CD14-positive monocyte (primary cell): ENCODE results near the gene FAF1. TPM values are rescaled to one million over a fixed set of nuclear protein-coding genes. Genes with fewer than 3 reads are reported as not detected.

Source experiments
- DNase-seq, 3 donors: peaks; one replicate each; pipeline ENCODE4 v3.0.0-alpha.2; 2011 to 2022
- H2AFZ ChIP-seq: 2 replicates; pipeline ENCODE4 v1.6.0; 2012; ENCODE audit warnings: mild to moderate bottlenecking, low read depth, low read length, inconsistent platforms; ENCODE audit not compliant: insufficient read depth, poor library complexity, severe bottlenecking
- H3K27ac ChIP-seq, 2 donors: 1 replicate in 1 of 2; 2 replicates in 1 of 2; pipeline ENCODE4 v1.5.1; 2012 to 2013; ENCODE audit warnings: low read length in 2 of 2, control low read depth in 1 of 2, inconsistent platforms in 1 of 2, low read depth in 1 of 2, mild to moderate bottlenecking in 1 of 2
- H3K27me3 ChIP-seq, 2 donors: one replicate each; pipeline versions ENCODE4 v1.6.0 to v1.6.1; 2011 to 2013; ENCODE audit warnings: low read length in 2 of 2; ENCODE audit not compliant: control insufficient read depth in 2 of 2, insufficient read depth in 2 of 2
- H3K36me3 ChIP-seq, 2 donors: replicated peaks in 1 of 2; 1 replicate in 1 of 2; 2 replicates in 1 of 2; pipeline versions ENCODE4 v1.5.1 to v1.6.1; 2012 to 2013; ENCODE audit warnings: low read length in 2 of 2, control low read depth in 1 of 2, inconsistent platforms in 1 of 2, mild to moderate bottlenecking in 1 of 2; ENCODE audit not compliant: insufficient read depth in 2 of 2, control insufficient read depth in 1 of 2
- H3K4me1 ChIP-seq, 2 donors: 1 replicate in 1 of 2; 2 replicates in 1 of 2; pipeline versions ENCODE4 v1.5.1 to v1.6.1; 2012 to 2013; ENCODE audit warnings: low read length in 2 of 2, control low read depth in 1 of 2, inconsistent platforms in 1 of 2, mild to moderate bottlenecking in 1 of 2, moderate library complexity in 1 of 2; ENCODE audit not compliant: insufficient read depth in 2 of 2, control insufficient read depth in 1 of 2
- H3K4me2 ChIP-seq: replicated peaks from 2 replicates; pipeline ENCODE3; 2012; ENCODE audit warnings: low read length, moderate library complexity, mild to moderate bottlenecking; ENCODE audit not compliant: poor library complexity, severe bottlenecking; ENCODE audit errors: extremely low read depth
- H3K4me3 ChIP-seq, 3 experiments: fragments of 200-600 bp in 1 of 3; sonication (generic) in 1 of 3; replicated peaks in 1 of 3; 1 replicate in 2 of 3; 2 replicates in 1 of 3; pipeline ENCODE4 v1.5.1; 2011 to 2013; ENCODE audit warnings: low read length in 3 of 3, mild to moderate bottlenecking in 3 of 3, control low read depth in 2 of 3, low read depth in 2 of 3, inconsistent platforms in 1 of 3, moderate library complexity in 1 of 3
- H3K79me2 ChIP-seq: 2 replicates; pipeline ENCODE4 v1.6.0; 2012; ENCODE audit warnings: mild to moderate bottlenecking, control low read depth, inconsistent platforms, low read length, moderate library complexity; ENCODE audit not compliant: insufficient read depth
- H3K9ac ChIP-seq: 2 replicates; pipeline ENCODE4 v1.6.0; 2017; ENCODE audit warnings: low read length, mild to moderate bottlenecking; ENCODE audit not compliant: insufficient read depth, poor library complexity, severe bottlenecking
- H3K9me3 ChIP-seq, 2 donors: replicated peaks in 1 of 2; 1 replicate in 1 of 2; 2 replicates in 1 of 2; pipeline versions ENCODE4 v1.5.1 to v1.6.1; 2012 to 2013; ENCODE audit warnings: low read length in 2 of 2, control low read depth in 1 of 2; ENCODE audit not compliant: control insufficient read depth in 1 of 2, insufficient read depth in 1 of 2
- H4K20me1 ChIP-seq: 2 replicates; pipeline ENCODE4 v1.6.0; 2012; ENCODE audit warnings: mild to moderate bottlenecking, low read length, control low read depth, moderate library complexity; ENCODE audit not compliant: insufficient read depth
- H3K27ac Mint-ChIP-seq, 7 donors: one replicate each; pipeline ENCODE4 v1.8.0; 2020; ENCODE audit warnings: mild to moderate bottlenecking in 7 of 7, mixed read lengths in 7 of 7, moderate library complexity in 6 of 7, inconsistent platforms in 2 of 7
- H3K27me3 Mint-ChIP-seq, 3 donors: one replicate each; pipeline ENCODE4 v1.8.0; 2021 to 2022; ENCODE audit warnings: low read depth in 3 of 3, mild to moderate bottlenecking in 3 of 3, mixed read lengths in 3 of 3, moderate library complexity in 3 of 3, inconsistent platforms in 1 of 3
- H3K36me3 Mint-ChIP-seq, 2 donors: one replicate each; pipeline ENCODE4 v1.8.0; 2020; ENCODE audit warnings: mixed read lengths in 2 of 2, inconsistent platforms in 1 of 2, mild to moderate bottlenecking in 1 of 2
- H3K4me1 Mint-ChIP-seq: one replicate; pipeline ENCODE4 v1.8.0; 2020; ENCODE audit warnings: mild to moderate bottlenecking, mixed read lengths
- H3K4me3 Mint-ChIP-seq, 2 donors: one replicate each; pipeline ENCODE4 v1.8.0; 2020; ENCODE audit warnings: mild to moderate bottlenecking in 2 of 2, mixed read lengths in 2 of 2, moderate library complexity in 1 of 2
- H3K9me3 Mint-ChIP-seq, 7 donors: one replicate each; pipeline ENCODE4 v1.8.0; 2020 to 2022; ENCODE audit warnings: mixed read lengths in 7 of 7, mild to moderate bottlenecking in 6 of 7, moderate library complexity in 6 of 7, inconsistent platforms in 2 of 7
- WGBS: methylation state at CpG from one replicate; pipeline ENCODE4 v1.1.5; 2013; ENCODE audit warnings: missing lambda C conversion rate; ENCODE audit not compliant: insufficient coverage; 5-methylcytosine and 5-hydroxymethylcytosine counted together
- intact Hi-C, 2 donors: fragments of 100-400 bp; cut with micrococcal nuclease; formaldehyde crosslinking; loops; one replicate each; pipeline versions ENCODE4 v1.15.0 to v1.15.1; 2023
- polyA plus RNA-seq, 3 donors: library from polyadenylated mRNA; depleted of rRNA in 1 of 3; unstranded in 2 of 3; stranded (reverse) in 1 of 3; fragments of 300-500 nt in 2 of 3; fragments of >200 nt in 1 of 3; fragmentation: Illumina TruSeq in 2 of 3; gene quantifications; 1 replicate in 2 of 3; 2 replicates in 1 of 3; pipeline ENCODE4 v1.2.3, GENCODE V29; 2012 to 2021
- TF ChIP-seq, protein P1 (sequence below): fragments of 200-600 bp; IDR thresholded peaks from one replicate; pipeline ENCODE4 v1.8.0; 2022; ENCODE audit warnings: antibody characterized with exemption, mild to moderate bottlenecking

The FAF1 gene
- polyA plus RNA-seq, 3 donors = 11.4 to 29.6 (median 16.9) TPM

GRCh38 chr1:50975436-50975835, 15.4 kb upstream of the FAF1 start:
- intact Hi-C loops = loop anchor here in 1 of 2 donors (10.0 kb wide), 1 partner anchor 189 kb away; no protein-coding TSS in a partner anchor
- H3K4me1 ChIP-seq = peaks cover 29 to 54% of the 10 kb centered on the region in 2 donors
- peaks cover 38% of the 10 kb centered on the region for H3K79me2 ChIP-seq
- peaks cover 32 to 44% of the 10 kb centered on the region in 2 donors for H3K27me3 ChIP-seq
- H3K4me3 ChIP-seq = no peak overlapping the region
- Mint-ChIP-seq H3K36me3 (peaks cover 22 to 23% of the 10 kb centered on the region in 2 donors), H3K27ac (no peak overlapping the region), H3K9me3 (peaks cover 0 to 5% (median 1%) of the 10 kb centered on the region in 7 donors), H3K27me3 (peaks cover 34 to 42% (median 36%) of the 10 kb centered on the region in 3 donors), H3K4me3 (no peak overlapping the region), H3K4me1 (peaks cover 40% of the 10 kb centered on the region)
- TF ChIP-seq, protein P1, sequence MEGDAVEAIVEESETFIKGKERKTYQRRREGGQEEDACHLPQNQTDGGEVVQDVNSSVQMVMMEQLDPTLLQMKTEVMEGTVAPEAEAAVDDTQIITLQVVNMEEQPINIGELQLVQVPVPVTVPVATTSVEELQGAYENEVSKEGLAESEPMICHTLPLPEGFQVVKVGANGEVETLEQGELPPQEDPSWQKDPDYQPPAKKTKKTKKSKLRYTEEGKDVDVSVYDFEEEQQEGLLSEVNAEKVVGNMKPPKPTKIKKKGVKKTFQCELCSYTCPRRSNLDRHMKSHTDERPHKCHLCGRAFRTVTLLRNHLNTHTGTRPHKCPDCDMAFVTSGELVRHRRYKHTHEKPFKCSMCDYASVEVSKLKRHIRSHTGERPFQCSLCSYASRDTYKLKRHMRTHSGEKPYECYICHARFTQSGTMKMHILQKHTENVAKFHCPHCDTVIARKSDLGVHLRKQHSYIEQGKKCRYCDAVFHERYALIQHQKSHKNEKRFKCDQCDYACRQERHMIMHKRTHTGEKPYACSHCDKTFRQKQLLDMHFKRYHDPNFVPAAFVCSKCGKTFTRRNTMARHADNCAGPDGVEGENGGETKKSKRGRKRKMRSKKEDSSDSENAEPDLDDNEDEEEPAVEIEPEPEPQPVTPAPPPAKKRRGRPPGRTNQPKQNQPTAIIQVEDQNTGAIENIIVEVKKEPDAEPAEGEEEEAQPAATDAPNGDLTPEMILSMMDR = no peak
- no peak overlapping the region for H3K9ac ChIP-seq
- H3K27ac ChIP-seq = no peak overlapping the region
- H3K9me3 ChIP-seq = peaks cover 0 to 9% of the 10 kb centered on the region in 2 donors
- H2AFZ ChIP-seq = no peak overlapping the region
- DNase-seq = no peak
- no peak overlapping the region for H3K4me2 ChIP-seq
- H4K20me1 ChIP-seq = no peaks in the 10 kb centered on the region
- no CpG with 5 or more reads among the region's 1 CpG for WGBS
- H3K36me3 ChIP-seq = no peaks in the 10 kb centered on the region

DNA sequence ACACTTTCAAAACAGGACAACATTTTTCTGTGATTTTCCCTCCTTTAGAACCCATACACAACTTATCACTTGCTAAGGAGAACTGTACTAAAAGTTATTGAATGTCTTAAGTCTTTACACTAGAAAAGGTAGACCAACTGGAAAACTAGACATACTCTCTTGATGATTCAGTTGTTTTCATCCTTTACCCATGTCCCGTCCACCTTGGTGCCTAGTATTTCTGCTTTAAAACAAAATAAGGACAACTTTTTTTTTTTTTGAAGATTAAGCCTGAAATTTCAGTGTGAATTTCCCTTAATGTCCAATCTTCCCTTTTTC, 14.5 kb upstream of the FAF1 start:
- Mint-ChIP-seq H3K4me3 (no peak overlapping the region), H3K36me3 (peaks cover 20 to 22% of the 10 kb centered on the region in 2 donors), H3K4me1 (peaks cover 40% of the 10 kb centered on the region), H3K9me3 (peaks cover 0 to 6% (median 1%) of the 10 kb centered on the region in 7 donors), H3K27ac (no peak overlapping the region), H3K27me3 (peaks cover 26 to 37% (median 29%) of the 10 kb centered on the region in 3 donors)
- DNase-seq = no peak
- WGBS = no CpG with 5 or more reads among the region's 1 CpG
- H3K79me2 ChIP-seq = peaks cover 46% of the 10 kb centered on the region
- TF ChIP-seq, protein P1 = no peak
- no peak overlapping the region for H3K4me3 ChIP-seq
- intact Hi-C loops = loop anchor here in 1 of 2 donors (10.0 kb wide), 1 partner anchor 190 kb away; no protein-coding TSS in a partner anchor
- no peaks in the 10 kb centered on the region for H3K36me3 ChIP-seq
- no peak overlapping the region for H3K4me2 ChIP-seq
- no peak overlapping the region for H3K27ac ChIP-seq
- no peak overlapping the region for H2AFZ ChIP-seq
- peaks cover 0 to 9% of the 10 kb centered on the region in 2 donors for H3K9me3 ChIP-seq
- no peak overlapping the region for H3K9ac ChIP-seq
- peaks cover 26 to 35% of the 10 kb centered on the region in 2 donors for H3K27me3 ChIP-seq
- no peaks in the 10 kb centered on the region for H4K20me1 ChIP-seq
- H3K4me1 ChIP-seq = peaks cover 29 to 54% of the 10 kb centered on the region in 2 donors
